GM10248 (cell line): Measurements from ENCODE around the gene B3GNT5.

Experiments
- CTCF ChIA-PET: fragments of 300-600 bp; sonication (Branson Sonifier 250); formaldehyde crosslinking; extraction: SDS; loops from one replicate; lab custom pipeline; 2021; ENCODE audit warnings: antibody characterized with exemption; lab: Yijun Ruan, JAX
- POLR2A ChIA-PET: fragments of 350-650 bp; sonication (Branson Sonifier 250); formaldehyde crosslinking; extraction: SDS; loops from one replicate; lab custom pipeline; 2020; ENCODE audit warnings: antibody characterized with exemption; lab: Yijun Ruan, JAX
- DNase-seq: peaks from one replicate; pipeline ENCODE4 v3.0.0; 2012; ENCODE audit errors: extremely low spot score
- TF ChIP-seq, protein P1 (sequence below): IDR thresholded peaks from 2 replicates; pipeline ENCODE4 v1.5.1; 2012; ENCODE audit warnings: mild to moderate bottlenecking, low read depth; ENCODE audit errors: extremely low read depth, missing control alignments, control extremely low read depth

Gene B3GNT5

GRCh38 chr3:183211352-183211751 lies 41.7 kb upstream of the B3GNT5 start:
- no peak for DNase-seq
- CTCF ChIA-PET = no interaction called here
- POLR2A ChIA-PET = no interaction called here

DNA sequence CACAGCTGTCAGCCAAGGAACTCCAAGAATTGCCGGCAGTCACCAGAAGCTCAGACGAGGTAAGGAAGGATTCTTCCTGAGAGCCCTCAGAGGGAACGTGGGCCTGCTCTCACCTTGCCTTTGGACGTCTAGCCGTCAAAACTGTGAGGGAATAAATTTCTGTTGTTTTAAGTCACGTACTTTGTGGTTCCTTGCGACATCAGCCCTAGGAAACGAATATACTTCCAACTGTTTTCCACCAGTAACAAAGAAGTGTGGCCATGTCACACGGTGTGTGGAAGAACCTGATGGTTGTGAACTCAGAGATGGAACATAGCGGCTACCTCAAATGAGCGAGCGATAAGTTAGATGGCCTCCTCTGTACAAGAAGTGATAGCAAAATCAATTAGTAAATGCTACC lies 41.0 kb upstream of the B3GNT5 start:
- POLR2A ChIA-PET = no interaction called here
- TF ChIP-seq, protein P1, sequence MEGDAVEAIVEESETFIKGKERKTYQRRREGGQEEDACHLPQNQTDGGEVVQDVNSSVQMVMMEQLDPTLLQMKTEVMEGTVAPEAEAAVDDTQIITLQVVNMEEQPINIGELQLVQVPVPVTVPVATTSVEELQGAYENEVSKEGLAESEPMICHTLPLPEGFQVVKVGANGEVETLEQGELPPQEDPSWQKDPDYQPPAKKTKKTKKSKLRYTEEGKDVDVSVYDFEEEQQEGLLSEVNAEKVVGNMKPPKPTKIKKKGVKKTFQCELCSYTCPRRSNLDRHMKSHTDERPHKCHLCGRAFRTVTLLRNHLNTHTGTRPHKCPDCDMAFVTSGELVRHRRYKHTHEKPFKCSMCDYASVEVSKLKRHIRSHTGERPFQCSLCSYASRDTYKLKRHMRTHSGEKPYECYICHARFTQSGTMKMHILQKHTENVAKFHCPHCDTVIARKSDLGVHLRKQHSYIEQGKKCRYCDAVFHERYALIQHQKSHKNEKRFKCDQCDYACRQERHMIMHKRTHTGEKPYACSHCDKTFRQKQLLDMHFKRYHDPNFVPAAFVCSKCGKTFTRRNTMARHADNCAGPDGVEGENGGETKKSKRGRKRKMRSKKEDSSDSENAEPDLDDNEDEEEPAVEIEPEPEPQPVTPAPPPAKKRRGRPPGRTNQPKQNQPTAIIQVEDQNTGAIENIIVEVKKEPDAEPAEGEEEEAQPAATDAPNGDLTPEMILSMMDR = no peak
- CTCF ChIA-PET = no interaction called here
- DNase-seq = no peak

More at GRCh38 chr3:183211352-183211751, 41.7 kb upstream of the B3GNT5 start:
- TF ChIP-seq, protein P1 = no peak

- CTCF ChIA-PET = no interaction called here
- POLR2A ChIA-PET = no interaction called here
- no peak for DNase-seq
- TF ChIP-seq, protein P1 = no peak
Observed at GRCh38 chr3:183212565-183212964, 40.5 kb upstream of the B3GNT5 start.

DNA sequence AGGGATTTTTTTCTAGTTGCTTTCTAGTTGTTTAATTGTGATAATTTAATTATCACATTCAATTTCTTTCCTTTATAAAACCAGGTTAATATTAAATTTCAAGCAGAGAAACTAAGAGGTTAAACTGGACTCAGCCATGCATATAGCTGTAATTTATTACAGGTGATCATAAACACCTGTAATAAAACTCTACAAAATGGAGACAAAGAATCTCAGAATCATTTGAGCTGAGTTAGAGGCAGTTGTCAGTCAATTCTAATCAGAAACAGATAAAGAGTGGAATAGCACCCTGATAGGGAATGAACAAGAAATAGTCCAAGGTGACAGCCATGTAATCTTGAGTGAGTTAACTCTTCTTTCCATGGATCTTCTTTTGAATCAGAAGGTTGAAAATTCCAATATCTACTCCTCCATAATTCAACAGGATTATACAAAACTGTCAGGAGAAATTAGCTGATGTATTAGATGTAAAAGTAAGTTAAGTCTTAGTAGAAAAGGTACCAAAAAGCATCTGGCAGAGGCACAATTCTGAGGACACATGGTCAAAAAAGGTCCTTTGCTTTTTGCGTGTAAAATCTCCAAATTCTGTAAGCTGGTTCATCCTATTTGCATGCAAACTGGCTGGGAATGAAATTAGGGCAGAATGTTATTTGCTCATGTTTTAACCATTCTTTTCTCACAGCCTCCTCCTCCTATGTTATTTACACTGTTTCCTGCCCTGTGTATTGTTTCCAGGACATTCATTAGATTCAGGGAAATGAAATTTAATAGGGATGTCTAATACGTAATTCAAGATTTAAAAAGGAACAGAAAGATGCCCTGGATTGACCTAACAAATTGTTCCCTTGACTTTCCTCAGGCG lies 39.4 kb upstream of the B3GNT5 start:
- DNase-seq = no peak
- TF ChIP-seq, protein P1 = no peak
- ChIA-PET CTCF (no interaction called here), POLR2A (no interaction called here)

GRCh38 chr3:183214277-183214612 lies 38.8 kb upstream of the B3GNT5 start:
- TF ChIP-seq, protein P1 = no peak
- CTCF ChIA-PET = interaction anchor here (1.3 kb wide), 1 partner anchor 30 kb away, joined by 4 read pairs; no protein-coding TSS in a partner anchor
- POLR2A ChIA-PET = no interaction called here
- DNase-seq = no peak

DNA sequence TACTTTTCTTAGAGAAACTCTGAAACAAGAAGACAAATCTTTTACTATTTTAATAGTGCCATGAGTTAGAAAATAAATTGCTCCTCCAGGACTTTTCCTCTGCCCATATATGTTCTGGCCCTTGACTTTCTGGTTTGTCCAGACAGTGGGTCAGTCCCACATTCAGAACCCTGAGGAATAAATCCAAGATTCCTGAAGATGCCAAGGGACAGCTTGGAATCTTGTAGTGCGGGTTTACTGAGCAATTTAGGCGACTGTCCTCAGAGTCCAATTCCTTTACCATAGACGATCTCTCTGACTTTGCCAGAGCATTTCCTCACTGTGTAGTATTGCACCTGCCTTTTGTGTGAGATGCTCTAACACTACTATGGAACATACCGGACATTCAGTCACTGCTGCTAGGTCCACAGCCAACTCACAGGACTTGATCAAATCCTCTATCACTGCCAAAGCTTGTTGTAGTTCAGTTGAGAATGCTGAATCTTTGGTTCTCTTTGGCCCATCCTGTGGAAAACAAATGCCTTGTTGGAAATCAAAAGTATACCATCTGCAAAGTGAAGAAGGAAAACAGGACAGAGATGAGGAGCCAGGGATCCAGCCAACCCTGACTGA lies 37.4 kb upstream of the B3GNT5 start:
- CTCF ChIA-PET = interaction anchor here (1.0 to 1.3 kb wide), 2 partner anchors 29 to 31 kb away, joined by 3 to 4 read pairs; no protein-coding TSS in a partner anchor
- DNase-seq = no peak
- TF ChIP-seq, protein P1 = no peak
- POLR2A ChIA-PET = no interaction called here
